Stomach (tissue), 4 donors: Measurements from ENCODE around the gene MRPS2.

Experiments
- CTCF ChIP-seq, 7 experiments: fragments of 450-650 bp in 4 of 7; fragments of 200-600 bp in 3 of 7; sonication (generic) in 3 of 7; IDR thresholded peaks; one replicate each; pipeline ENCODE4 v1.5.1; 2016 to 2019; ENCODE audit warnings: antibody characterized with exemption in 7 of 7, control low read depth in 2 of 7, mild to moderate bottlenecking in 1 of 7
- EP300 ChIP-seq: sonication (generic); formaldehyde crosslinking; IDR thresholded peaks from one replicate; pipeline ENCODE4 v1.6.1; 2017; ENCODE audit warnings: antibody characterized with exemption
- POLR2A ChIP-seq, 4 donors: fragments of 450-650 bp; IDR thresholded peaks; one replicate each; pipeline ENCODE4 v1.6.1; 2016; ENCODE audit warnings: antibody characterized with exemption in 4 of 4, control low read depth in 2 of 4, mild to moderate bottlenecking in 1 of 4, moderate library complexity in 1 of 4
- POLR2AphosphoS5 ChIP-seq, 3 donors: sonication (generic); formaldehyde crosslinking; IDR thresholded peaks; one replicate each; pipeline ENCODE4 v1.6.1; 2016; ENCODE audit warnings: antibody characterized with exemption in 3 of 3

- TF ChIP-seq POLR2A (IDR thresholded peaks at IDR 0.05) (no peak), EP300 (no peak), CTCF (IDR thresholded peaks at IDR 0.05) (no peak), POLR2AphosphoS5 (IDR thresholded peaks at IDR 0.05) (no peak)
Measured at GRCh38 chr9:135551031-135551430, 50.5 kb downstream of the MRPS2 start.
